HL-60/S4 treated with retinoic acid at 250 ng/mL for 4 days and 3 days (cell line): ENCODE data around the gene ZFPM1.

Source experiments
- in situ Hi-C: fragments of 300-500 bp; cut with MboI; formaldehyde crosslinking; loops from 2 replicates; pipeline ENCODE4 v1.7.0; 2022; ENCODE audit warnings: low sequenced_read_pairs

The ZFPM1 gene

GRCh38 chr16:88433632-88434352 lies 19.3 kb upstream of the ZFPM1 start:
- in situ Hi-C loops, result no loop called here

DNA sequence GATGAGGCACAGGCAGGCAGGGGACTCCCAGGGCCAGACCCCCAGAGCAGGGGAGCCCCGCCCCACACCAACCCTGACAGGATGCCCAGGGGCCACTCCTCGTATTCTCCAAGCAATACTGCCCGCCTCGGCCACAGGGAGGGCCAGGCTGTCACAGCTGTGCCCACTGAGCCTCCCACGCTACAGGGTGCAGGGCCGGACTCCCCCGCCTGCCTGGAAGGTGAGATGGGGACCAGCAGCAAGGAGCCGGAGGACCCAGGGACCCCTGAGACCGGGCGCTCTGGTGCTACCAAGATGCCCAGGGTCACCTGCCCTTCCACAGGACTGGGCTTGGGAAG lies 18.8 kb upstream of the ZFPM1 start:
- in situ Hi-C loops, result no loop called here

- in situ Hi-C loops, result no loop called here
These were observed 18.3 kb upstream of the ZFPM1 start for GRCh38 chr16:88434746-88435145.

GRCh38 chr16:88435437-88436355 lies 17.4 kb upstream of the ZFPM1 start:
- in situ Hi-C loops, result no loop called here

- in situ Hi-C loops, result no loop called here
These were observed 16.3 kb upstream of the ZFPM1 start for GRCh38 chr16:88436796-88437195.

GRCh38 chr16:88437367-88437964 lies 15.6 kb upstream of the ZFPM1 start:
- in situ Hi-C loops, result no loop called here

DNA sequence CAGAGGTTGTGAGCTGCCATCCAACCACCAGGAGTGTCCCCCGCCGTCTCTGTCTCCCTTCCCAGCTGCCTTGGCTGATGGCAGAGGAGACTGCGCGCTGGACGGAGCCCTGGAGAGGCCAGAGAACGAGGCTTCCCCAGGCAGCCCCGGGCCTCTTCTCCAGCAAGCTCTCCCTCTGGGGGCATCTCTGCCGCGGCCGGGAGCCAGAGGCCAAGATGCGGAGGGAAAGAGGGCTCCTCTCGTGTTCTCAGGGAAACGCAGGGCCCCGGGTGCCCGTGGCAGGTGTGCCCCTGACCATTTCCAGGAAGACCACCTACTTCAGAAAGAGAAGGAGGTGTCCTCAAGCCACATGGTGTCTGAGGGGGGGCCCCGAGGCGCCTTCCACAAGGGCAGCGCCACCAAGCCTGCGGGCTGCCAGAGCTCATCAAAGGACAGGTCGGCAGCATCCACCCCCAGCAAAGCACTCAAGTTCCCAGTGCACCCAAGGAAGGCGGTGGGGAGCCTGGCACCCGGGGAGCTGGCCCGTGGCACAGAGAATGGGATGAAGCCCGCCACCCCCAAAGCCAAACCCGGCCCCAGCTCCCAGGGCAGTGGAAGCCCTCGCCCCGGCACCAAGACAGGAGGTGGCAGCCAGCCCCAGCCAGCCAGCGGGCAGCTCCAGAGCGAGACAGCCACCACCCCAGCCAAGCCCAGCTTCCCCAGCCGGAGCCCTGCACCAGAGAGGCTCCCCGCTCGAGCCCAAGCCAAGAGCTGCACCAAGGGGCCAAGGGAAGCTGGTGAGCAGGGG lies 14.8 kb upstream of the ZFPM1 start:
- in situ Hi-C loops, result no loop called here

DNA sequence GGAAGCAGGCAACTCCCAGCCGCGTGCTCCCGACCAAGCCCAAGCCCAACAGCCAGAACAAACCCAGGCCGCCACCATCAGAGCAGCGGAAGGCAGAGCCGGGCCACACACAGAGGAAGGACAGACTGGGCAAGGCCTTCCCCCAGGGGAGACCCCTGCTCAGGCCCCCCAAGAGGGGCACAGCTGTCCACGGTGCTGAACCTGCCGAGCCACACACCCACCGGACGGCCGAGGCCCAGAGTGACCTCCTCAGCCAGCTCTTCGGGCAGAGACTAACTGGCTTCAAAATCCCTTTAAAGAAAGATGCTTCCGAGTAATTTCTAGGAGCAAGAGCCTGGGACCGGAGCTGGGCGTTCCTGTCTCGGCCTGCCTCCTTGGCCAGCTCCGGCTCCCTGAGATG lies 14.1 kb upstream of the ZFPM1 start:
- in situ Hi-C loops, result no loop called here

DNA sequence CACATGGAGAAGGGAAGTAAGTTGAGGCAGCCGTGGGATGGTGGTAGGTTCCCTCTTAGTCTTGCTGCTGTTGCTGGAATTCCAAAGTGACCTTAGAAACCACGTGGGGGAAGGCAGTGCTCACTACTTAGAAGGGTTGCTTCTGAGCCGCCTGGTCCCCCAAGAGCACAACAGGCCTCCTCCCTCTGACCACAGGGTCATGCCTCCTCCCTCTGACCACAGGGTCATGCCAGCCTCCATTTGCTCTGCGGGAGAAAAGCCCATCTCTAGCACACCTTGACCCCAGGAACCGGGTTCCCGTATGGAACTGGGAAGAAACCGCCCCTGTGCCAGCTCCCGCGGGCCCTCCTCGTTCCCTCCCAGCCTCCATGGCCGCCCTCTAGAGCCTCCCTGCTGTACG lies 13.4 kb upstream of the ZFPM1 start:
- in situ Hi-C loops, result no loop called here

- in situ Hi-C loops, result no loop called here
These were observed 13.0 kb upstream of the ZFPM1 start for GRCh38 chr16:88440111-88440510.

DNA sequence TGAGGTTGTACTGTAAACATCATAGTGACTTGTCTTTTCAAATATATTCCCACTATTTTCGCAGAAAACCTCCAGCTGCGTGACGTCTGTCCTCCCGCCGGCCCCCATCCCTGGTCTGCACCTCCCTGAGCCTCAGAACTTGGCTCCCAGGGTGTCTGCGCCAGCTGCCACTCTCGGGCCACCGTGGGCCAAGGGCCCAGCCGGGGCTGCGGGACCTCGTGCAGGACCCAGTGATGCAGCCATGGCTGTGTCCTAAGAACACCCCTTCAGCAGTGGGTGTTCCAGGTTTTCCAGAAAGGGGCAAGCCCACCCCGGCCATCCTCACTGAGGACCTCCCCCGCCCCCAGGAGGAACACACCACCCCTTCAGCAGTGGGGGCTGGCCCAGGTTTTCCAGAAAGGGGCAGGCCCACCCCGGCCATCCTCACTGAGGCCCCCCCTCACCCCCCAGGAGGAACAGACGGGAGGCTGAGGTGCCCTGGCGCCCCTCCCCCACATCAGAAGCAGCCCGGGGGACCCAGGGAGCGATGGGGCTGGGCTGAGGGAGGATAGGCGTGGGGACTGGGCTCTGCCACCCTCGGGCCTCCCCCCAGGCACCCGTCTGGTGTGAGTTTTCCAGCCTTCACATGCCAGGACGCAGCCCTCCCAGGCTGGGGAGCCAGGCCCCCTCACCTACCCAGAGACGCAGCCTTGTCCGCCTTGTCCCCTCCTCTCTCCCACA lies 12.2 kb upstream of the ZFPM1 start:
- in situ Hi-C loops, result no loop called here

DNA sequence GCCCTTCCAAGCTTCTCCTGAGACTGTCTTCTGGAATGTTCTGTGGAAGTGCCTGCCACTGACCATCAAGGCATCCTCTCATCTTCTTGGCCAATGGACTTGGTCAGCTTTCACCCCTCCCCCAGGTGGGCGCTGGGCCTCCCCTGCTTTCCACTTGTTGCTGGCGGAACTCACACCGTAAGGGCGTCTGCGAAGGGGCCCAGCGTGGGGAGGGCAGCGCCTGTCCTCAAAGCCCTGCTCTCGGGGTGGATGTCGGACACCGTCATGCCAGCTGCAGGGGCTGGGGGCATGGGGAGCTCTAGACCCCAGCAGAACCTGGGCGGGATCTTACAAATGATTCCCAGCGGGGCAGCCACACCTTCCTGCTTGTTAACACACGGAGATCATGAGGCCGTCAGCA lies 11.6 kb upstream of the ZFPM1 start:
- in situ Hi-C loops, result no loop called here

GRCh38 chr16:88442383-88442726 lies 10.7 kb upstream of the ZFPM1 start:
- in situ Hi-C loops, result no loop called here

- in situ Hi-C loops, result no loop called here
These were observed 10.1 kb upstream of the ZFPM1 start for GRCh38 chr16:88442727-88443576.

- in situ Hi-C loops, result no loop called here
These were observed 8.1 kb upstream of the ZFPM1 start for GRCh38 chr16:88444826-88445582.

DNA sequence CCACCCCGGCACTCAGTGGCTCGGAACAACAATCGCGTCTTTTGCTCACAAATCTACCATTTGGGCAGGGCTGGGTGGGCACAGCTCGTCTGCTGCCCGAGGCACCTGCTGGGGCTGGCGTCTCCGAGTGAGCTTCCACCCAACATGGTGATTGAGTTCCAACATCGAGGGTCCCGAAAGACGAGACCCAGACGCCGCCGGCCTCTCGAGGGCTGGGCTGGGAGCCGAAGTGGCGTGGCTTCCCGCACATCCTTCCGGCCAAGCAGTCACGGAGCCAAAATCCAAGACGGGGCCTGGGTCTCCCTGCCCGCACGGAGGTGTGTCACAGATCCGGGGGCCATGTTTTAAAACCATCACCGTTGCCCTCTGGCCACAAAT lies 7.5 kb upstream of the ZFPM1 start:
- in situ Hi-C loops, result no loop called here

DNA sequence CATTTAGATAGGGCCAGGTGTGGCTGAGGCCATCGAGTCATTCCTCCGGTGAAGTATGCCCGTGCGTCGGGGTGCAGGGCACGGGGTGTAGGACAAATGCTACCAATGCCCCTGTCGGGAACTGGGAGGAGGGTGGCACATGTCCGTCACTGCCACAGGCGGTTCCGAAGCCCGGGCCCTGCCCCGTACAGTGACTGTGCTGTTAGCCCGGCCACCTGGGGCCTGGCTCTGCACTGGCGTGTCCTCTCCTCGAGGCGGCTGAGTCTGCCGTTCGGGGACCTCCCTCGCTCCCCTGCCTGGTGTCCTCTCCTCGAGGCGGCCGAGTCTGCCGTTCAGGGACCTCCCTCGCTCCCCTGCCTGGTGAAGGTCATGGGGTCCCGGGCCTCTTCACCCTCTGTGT lies 7.0 kb upstream of the ZFPM1 start:
- in situ Hi-C loops, result no loop called here

DNA sequence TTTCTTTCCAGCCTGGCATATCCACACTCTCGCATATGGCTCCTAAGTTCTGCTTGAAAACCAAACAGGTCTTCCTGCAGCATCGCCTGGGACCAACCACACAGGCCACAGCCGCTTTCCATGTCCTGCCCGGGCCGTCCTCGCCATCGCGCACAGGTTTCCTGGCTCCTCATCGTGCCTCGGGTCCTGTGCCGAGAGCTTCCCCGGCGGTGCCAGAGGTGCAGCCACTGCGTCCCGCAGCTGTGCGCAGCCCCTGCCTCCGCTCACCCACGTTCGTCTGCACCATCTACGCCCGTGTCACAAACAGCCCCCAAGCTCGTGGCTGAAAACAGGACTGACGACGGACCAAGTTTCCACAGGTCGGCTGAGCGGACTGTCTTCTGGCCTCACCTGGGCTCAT lies 6.3 kb upstream of the ZFPM1 start:
- in situ Hi-C loops, result no loop called here

DNA sequence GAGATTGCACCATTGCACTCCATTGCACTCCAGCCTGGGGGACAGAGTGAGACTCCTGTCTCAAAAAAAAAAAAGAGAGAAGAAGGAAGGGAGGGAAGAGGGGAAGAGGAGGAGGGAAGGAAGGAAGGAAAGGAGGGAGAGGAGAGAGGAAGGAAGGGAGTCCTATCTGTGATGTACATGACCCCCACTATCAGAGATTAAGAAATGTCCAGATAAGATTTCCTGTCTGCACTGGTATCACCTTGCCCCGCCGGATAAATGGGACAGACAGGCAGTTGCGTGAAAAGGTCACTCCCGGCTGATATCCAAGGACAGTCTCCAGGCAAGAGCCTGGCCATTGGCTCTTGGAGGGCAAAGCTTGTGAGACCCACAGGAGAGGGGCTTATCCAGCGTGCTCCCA lies 5.2 kb upstream of the ZFPM1 start:
- in situ Hi-C loops, result no loop called here
